NCI-H2196 treated with DMSO at 0.1 percent for 48 hours (cell line): ENCODE results near the gene BMPR1B.

ENCODE experiments used
- DNase-seq: peaks from one replicate; lab custom pipeline; 2025; ENCODE audit not compliant: unreplicated experiment; lab: John Stamatoyannopoulos, UW

Gene BMPR1B

DNA sequence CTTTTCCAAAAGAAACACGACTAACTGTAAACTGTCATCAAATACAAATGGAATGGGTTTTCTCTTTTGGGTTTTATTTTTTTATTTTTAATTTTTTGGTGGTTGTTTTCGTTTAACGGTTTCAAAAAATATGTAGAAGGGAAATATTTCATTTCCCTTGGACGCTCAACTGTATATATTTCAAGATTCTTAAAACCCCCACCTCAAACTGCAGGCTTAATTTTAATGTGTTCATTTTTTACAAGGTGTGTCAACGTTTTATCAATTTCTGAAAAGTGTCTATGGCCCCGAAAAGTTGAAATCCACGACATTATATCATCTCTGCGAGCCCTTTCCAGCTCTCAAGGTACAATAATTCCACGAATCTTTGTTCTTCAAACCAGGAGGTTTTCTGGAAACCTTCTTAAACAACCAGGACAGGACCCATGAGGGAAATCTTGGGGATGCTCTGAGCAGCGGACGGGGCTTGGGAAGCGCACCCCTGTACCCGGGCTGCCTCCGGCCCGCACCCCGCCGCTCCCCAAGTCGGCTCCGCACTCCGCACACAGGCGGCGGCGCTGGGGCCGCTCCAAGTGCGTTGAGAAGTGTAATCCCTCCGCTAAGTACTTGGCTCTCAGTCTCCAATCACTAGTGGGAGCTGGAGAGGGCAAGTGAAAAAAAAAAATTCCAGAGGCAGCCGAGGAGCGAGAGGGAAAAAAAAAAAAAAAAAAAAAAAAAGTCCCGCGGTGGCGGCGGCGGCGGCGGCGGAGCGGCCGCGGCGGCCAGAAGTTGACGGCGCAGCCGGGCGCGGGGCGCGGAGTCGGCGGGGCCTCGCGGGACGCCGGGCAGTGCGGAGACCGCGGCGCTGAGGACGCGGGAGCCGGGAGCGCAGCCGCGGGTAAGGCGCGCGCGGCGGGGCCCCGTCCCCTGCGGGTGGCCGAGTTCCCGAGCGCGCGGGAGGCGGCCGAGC is at the start of gene BMPR1B:
Gene BMPR1B, plus strand, starts transcription at position 764 of the 949 bp plus-strand sequence. CDS start 346,470 bp downstream, outside the sequence.
- no peak for DNase-seq

DNA sequence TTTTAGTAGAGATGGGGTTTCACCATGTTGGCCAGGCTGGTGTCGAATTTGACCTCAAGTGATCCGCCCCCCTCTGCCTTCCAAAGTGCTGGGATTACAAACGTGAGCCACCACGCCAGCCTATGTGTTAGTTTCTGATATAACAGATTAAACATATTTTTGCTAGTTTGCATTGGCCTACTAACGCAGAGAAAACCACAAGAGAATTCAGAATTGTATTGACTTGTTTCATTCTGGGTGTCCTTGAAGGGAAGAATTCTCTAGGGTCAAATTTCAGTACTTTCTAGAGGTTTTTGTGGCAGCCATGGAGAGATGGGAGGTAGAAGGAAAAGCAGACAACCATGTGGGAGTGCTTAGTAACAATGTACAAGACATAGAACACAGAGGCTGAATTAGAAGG is 46.1 kb upstream of the BMPR1B start:
- no peak for DNase-seq

DNA sequence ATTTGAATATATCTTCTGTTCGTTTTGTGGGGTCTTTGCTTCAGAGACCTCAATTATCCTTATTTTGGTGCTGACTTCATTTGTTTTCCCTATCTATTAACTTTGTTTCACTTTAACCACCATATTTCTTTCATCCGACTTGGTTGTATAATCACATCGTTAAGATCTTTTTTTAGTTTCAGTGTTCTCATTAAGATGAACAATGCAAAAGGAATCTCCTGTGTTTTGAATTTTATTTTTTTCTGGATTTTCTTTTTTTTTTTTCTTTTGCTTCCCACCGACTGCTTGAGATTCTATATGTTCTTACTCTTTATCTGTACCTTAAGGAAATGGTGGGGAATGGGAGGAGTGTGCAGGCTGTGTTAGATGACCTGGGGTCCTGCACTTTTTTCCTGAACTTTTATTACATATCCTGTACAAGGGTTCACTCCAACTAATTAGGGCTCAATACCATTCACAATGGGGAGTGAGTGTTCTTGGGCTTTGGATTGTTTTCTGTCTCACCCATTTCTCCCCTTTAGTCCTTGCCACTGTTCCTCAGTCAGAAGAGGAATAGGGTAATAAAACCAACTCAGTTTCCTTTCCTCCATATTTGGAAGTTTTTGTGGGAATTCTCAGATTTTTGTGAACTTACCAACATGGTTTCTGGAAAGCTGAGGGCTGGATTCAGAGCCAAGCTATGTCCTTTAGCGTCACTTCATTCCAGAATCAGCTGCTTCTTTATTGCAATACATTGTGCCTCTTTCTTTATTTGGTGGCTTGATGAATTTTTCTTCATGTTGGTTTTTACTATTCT is 43.2 kb upstream of the BMPR1B start:
- no peak for DNase-seq

DNA sequence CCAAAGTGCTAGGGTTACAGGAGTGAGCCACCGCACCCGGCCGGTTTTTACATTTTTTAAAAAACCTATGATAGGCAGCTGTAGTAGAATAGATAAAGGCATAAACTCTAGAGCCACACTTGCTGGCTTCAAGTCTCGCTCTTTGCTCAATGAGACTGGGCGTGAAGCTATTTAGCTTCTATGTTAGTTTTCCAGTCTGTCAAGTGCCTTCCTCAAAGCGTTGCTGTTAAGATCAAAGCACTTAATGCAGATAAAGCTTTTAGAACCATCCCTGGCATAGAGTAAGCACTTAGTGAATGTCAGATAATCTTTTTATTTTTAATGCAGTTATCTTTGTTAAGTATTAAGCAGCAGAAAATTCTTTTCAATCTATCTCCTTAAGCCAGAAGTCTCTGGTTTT is 42.0 kb upstream of the BMPR1B start:
- no peak for DNase-seq

- no peak for DNase-seq
Measured at GRCh38 chr4:94721310-94721709, 36.4 kb upstream of the BMPR1B start.

DNA sequence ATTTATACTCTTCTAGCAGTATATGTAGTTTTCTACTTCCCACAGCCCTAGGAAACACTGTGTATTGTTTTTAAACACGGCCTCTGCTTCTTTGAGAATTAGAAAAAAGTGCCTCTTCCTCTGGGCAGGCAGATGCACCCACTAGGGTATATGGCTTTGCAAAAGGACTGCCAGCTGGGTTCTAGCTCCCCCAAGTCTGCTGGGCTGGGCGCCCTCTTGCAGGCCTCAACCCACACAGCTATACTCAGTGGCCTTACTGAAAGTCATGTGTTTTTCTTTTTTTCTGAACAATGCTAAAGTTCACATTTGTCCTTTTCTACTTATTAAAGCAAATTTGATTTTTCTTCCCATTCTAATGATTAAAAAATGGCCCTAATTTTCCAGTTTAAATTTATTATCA is 35.5 kb upstream of the BMPR1B start:
- DNase-seq: no peak

DNA sequence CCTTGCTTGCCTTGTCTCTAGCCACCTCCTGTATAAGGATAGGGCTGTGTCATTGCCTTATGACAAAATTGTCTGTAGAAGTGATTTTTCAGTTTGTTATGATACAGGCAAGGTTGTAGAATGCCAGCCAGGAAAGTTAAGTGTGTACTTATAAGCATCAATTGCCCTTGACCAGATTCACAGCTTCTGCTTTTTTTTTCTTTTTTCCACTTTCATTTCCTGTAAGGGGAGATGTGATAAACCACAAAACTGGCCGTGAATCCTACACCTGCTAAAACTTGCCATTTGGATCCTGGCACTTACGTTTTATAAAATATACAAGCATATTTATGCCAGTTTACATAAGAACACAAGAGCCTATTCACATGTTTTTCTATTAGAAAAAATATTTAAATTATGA is 35.0 kb upstream of the BMPR1B start:
- no peak for DNase-seq

DNA sequence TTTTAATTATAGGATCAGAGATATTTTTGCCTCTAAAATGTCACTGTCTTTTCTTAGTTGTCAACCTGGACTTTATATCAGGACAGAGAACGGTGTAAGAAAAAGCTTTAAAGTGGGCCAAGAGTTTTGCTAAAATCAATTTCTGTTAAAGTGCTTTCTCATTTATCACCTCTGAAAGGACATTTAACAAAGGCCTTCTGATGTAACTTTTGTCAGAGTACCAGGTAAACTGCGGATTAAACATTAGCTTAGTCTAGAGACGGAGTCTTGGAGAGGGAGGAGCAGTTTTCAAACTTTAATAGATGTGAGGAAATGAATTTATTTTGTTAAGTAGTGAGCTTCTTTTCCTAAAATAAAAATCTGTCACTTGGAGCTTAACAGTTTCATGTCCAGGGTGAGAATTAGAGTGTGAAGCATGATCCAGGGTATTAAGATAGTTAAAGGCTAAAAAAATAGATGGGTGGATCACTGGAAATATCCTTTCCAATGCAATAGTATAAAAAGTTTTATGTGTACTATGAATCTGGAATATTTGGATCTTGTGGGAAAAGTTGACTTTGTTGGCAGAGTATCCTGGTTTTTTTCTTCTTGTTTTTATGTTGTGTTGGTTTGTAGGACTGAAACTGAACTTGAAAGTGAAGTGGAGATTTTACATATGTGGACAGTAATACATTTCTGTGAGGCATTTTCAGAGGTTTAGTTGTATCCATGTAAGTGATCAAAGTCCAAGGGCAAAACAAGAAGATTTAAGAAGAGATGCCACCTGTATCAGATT is 33.6 kb upstream of the BMPR1B start:
- no peak for DNase-seq

- no peak for DNase-seq
Measured at GRCh38 chr4:94726524-94727123, 31.1 kb upstream of the BMPR1B start.

DNA sequence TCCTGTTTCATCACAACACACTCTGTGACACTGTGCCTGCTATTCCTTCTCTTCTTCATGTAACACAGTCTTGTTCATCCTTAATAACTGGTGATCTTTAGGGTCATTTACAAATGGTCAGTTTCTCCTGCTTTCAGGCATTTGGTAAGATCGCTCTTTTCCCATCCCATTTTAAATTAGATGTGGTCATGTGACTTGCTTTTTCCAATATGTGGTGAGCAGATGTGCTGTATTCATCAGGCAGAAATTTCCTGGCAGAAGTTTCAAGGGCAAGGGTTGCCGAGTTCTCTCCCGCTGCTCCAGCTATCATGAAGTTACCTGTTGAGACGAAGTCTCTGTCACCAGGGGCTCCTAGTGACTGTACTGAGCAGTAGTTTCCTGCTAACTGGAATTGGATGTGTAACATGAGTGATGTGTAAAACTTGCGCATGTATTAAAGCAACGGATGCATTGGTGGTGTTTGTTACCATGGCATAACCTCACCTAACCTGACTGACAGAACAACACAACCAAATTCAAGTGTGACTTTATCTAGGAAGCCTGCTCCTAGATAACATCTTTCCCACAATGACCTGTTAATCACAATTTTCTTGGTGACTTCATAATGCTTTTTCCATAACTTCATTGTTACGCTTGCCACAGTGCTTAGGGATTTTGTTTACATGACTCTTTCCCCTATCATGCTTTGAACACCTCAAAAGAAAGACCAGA is 29.5 kb upstream of the BMPR1B start:
- DNase-seq: no peak

DNA sequence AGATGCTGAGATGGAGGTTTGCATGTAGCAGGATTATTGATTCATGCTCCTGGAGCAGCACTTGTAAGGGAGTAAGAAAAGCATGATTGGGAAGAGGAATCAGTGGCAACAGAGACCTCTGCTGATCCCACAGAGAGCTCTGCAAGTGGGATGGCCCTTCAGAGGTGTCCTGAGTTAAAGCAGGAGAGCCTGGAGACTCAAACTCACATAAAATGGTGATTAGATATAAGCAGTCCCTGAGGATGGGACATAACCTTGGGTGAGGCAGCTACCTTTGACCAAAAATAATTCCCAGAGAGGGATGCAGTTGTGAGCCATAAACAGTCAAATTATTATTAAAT is 25.4 kb upstream of the BMPR1B start:
- no peak for DNase-seq

DNA sequence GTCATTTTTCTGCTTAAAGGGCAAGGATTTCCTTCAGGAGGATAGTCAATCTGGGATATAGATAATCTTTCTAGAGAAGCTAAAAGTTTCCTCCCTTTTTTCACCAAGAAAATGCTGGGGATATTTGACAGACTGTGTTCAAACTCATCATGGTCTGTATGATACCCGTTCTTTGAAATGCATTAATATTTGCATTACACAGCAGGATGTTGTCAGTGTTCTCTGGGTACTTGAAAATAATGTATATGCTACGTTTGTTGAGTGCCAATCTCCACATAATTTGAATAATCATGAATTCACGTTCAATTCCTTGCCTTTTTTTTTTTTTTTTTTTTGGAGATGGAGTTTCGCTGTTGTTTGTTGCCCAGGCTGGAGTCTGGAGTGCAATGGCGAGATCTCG is 18.0 kb upstream of the BMPR1B start:
- no peak for DNase-seq

DNA sequence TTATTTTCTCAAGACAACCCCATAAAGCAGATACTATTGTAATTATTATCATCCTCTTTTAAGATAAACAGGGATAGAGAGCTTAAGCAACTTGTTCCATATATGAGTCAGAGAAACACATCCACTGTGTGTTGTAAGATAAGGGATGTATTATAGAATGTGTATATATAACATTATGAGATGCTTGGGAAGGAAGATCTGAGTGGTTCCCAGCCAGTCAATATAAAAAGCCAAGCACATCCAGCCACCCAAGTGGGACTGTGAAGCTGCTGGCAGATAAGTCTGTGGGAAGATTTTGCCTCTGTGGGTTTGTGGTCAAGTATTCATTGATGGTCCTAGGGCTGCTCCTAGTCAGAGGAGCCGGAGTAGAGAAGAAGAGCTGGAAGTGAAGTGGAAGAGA is 16.5 kb upstream of the BMPR1B start:
- DNase-seq: no peak

DNA sequence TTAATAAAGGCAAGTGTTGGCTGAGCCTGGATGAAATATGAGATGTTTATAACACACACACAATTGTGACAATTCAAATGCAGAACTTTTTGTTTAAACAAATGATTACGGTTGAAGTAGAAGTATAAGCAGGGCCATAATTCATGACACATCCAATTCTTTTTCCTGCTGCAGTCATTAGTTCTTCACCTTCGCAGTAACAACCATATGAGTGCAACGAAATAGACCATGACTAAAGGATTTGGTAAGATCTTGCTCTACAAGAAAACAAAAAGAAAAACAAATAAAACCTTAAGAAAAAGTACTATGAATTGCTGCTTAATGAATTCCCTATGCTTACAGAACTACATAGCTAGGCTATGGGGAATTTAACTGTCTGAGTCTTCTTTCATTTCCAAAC is 13.9 kb upstream of the BMPR1B start:
- no peak for DNase-seq

- no peak for DNase-seq
Measured at GRCh38 chr4:94744850-94745249, 12.9 kb upstream of the BMPR1B start.

- DNase-seq: no peak
Measured at GRCh38 chr4:94746746-94747145, 11.0 kb upstream of the BMPR1B start.

GRCh38 chr4:94758141-94758699 is 465 bp downstream of the BMPR1B start:
- DNase-seq: no peak

DNA sequence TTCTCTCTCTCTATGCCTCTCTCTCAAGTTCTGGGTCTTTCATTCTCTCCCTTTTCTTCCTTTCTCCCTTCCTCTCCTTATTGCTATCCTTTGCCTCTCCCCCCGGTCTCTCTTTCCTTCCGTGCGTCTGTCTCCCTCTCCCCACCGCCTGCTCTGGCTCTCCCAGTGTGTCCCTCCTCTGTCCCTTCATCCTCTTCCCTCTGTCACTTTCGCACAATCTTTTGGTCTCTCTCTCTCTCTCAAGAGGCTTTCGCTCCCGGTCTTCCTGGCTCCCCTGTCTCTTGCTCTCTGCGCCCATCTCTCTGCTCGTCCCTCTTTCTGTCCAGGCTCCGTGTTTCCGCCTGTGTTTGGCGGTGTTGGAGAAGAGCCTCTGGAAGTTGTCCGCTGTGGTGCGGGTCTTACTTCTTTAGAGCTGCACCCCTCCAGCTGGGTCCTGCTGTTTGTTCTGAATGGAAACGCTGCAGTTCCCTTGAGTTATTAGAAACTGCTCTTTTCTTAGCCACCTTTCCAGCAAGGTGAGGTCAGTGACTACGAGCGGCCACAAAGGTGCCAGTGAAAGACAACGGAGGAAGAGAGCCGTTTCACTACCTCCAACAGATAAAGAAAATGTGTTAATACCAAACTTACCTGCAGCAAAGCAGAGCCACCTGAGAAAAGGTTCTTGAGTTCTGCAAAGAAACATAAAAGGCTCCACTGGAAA is 1.1 kb downstream of the BMPR1B start:
- DNase-seq: no peak

- DNase-seq: no peak
Measured at GRCh38 chr4:94759767-94760211, 2.0 kb downstream of the BMPR1B start.
